Mammary epithelial cell (primary cell): ENCODE results near the gene LIN28A.

Experiments
- CTCF ChIP-seq, 2 donors: IDR thresholded peaks in 1 of 2; conservative IDR thresholded peaks in 1 of 2; 2 replicates each; pipeline ENCODE4 v1.5.1; 2011 to 2012; ENCODE audit warnings: inconsistent platforms in 2 of 2, low read length in 2 of 2, mild to moderate bottlenecking in 2 of 2, control low read depth in 1 of 2, low read depth in 1 of 2; ENCODE audit not compliant: insufficient read depth in 1 of 2; ENCODE audit errors: extremely low read depth in 1 of 2
- EZH2 ChIP-seq: IDR thresholded peaks from 2 replicates; pipeline ENCODE4 v1.6.1; 2012; ENCODE audit warnings: low read length, inconsistent platforms, borderline replicate concordance

GRCh38 chr1:26364956-26365355 is 45.7 kb upstream of the LIN28A start:
- no peak for TF ChIP-seq EZH2
- TF ChIP-seq CTCF (conservative IDR thresholded peaks at IDR 0.05 in 1 of 2, IDR thresholded peaks at IDR 0.05 in 1 of 2; ENCODE audit: extremely low read depth in 1 of 2, insufficient read depth in 1 of 2, low read depth in 1 of 2, low read length in 2 of 2) = no peak
